KMS-11 (cell line): Measurements from ENCODE around the gene P2RY14.

Experiments used
- H2AFZ ChIP-seq: fragments of 200-600 bp; sonication (generic); 2 replicates; pipeline ENCODE4 v1.6.1; 2016; ENCODE audit warnings: antibody characterized with exemption, mixed run types, low read depth
- H3K27ac ChIP-seq: fragments of 200-600 bp; sonication (generic); 2 replicates; pipeline ENCODE4 v1.6.1; 2016; ENCODE audit warnings: mild to moderate bottlenecking, mixed run types
- H3K27me3 ChIP-seq: fragments of 200-600 bp; sonication (generic); 2 replicates; pipeline ENCODE4 v1.6.1; 2017; ENCODE audit warnings: mild to moderate bottlenecking, low read depth, mixed run types, moderate library complexity; ENCODE audit not compliant: insufficient read depth
- H3K36me3 ChIP-seq: fragments of 200-600 bp; sonication (generic); 2 replicates; pipeline ENCODE4 v1.6.1; 2017; ENCODE audit warnings: mild to moderate bottlenecking, mixed run types; ENCODE audit not compliant: insufficient read depth
- H3K4me1 ChIP-seq: fragments of 200-600 bp; sonication (generic); 2 replicates; pipeline ENCODE4 v1.6.1; 2016; ENCODE audit warnings: mild to moderate bottlenecking, low read depth, mixed run types; ENCODE audit not compliant: poor library complexity, severe bottlenecking
- H3K4me2 ChIP-seq: fragments of 200-600 bp; sonication (generic); 2 replicates; pipeline ENCODE4 v1.7.0; 2016; ENCODE audit warnings: mild to moderate bottlenecking, mixed run types
- H3K4me3 ChIP-seq: fragments of 200-600 bp; sonication (generic); IDR thresholded peaks from 2 replicates; pipeline ENCODE4 v1.6.1; 2017; ENCODE audit warnings: low read depth, low read length, mixed read lengths; ENCODE audit not compliant: insufficient read depth
- H3K79me2 ChIP-seq: fragments of 200-600 bp; sonication (generic); 2 replicates; pipeline ENCODE4 v1.6.1; 2016; ENCODE audit warnings: low read depth, mixed run types; ENCODE audit not compliant: insufficient read depth
- H3K9ac ChIP-seq: fragments of 200-600 bp; sonication (generic); 2 replicates; pipeline ENCODE4 v1.6.1; 2016; ENCODE audit warnings: mild to moderate bottlenecking, mixed run types
- H4K20me1 ChIP-seq: fragments of 200-600 bp; sonication (generic); 2 replicates; pipeline ENCODE4 v1.6.1; 2016; ENCODE audit warnings: mild to moderate bottlenecking, mixed run types; ENCODE audit not compliant: insufficient read depth
- CTCF ChIP-seq: fragments of 200-600 bp; sonication (generic); conservative IDR thresholded peaks from 2 replicates; pipeline ENCODE4 v1.6.1; 2017; ENCODE audit warnings: low read depth, mild to moderate bottlenecking, antibody characterized with exemption, low read length, moderate library complexity, mixed read lengths

Gene P2RY14

GRCh38 chr3:151205482-151205881 lies 72.9 kb downstream of the P2RY14 start:
- Histone ChIP-seq H3K4me1 (peaks cover 46% of the 10 kb centered on the region), H4K20me1 (no peaks in the 10 kb centered on the region), H3K9ac (no peak overlapping the region), H2AFZ (no peak overlapping the region), H3K36me3 (no peaks in the 10 kb centered on the region), H3K27me3 (no peaks in the 10 kb centered on the region), H3K4me3 (no peak overlapping the region), H3K4me2 (peak overlapping the region; percentile 34), H3K79me2 (no peaks in the 10 kb centered on the region), H3K27ac (peak overlapping the region; percentile 39; the same call in 1 of the 2 replicates)
- no peak for TF ChIP-seq CTCF

- peak overlapping the region; percentile 34 for H3K4me2 ChIP-seq
- H3K4me1 ChIP-seq = peaks cover 51% of the 10 kb centered on the region
- no peaks in the 10 kb centered on the region for H4K20me1 ChIP-seq
- H3K27me3 ChIP-seq = no peaks in the 10 kb centered on the region
- H3K9ac ChIP-seq = no peak overlapping the region
- no peak overlapping the region for H3K4me3 ChIP-seq
- H3K79me2 ChIP-seq = no peaks in the 10 kb centered on the region
- no peak for TF ChIP-seq CTCF
- peak overlapping the region; percentile 39; the same call in 1 of the 2 replicates for H3K27ac ChIP-seq
- H3K36me3 ChIP-seq = no peaks in the 10 kb centered on the region
- peak overlapping the region; percentile 17; the same call in 1 of the 2 replicates for H2AFZ ChIP-seq
These were observed 73.6 kb downstream of the P2RY14 start for GRCh38 chr3:151204530-151205402.

GRCh38 chr3:151203051-151203420 lies 75.3 kb downstream of the P2RY14 start, which contains the start of gene GPR171:
GPR171 (minus strand) TSS chr3:151203216; CDS start chr3:151199386, 3,830 bp downstream.
- Histone ChIP-seq H3K9ac (no peak within 1 kb of the TSS), H3K4me2 (peak within 1 kb of the TSS; percentile 70)

GRCh38 chr3:151201051-151201730 lies 77.2 kb downstream of the P2RY14 start:
- no peaks in the 10 kb centered on the region for H4K20me1 ChIP-seq
- no peak for TF ChIP-seq CTCF
- H3K27me3 ChIP-seq = no peaks in the 10 kb centered on the region
- H3K27ac ChIP-seq = no peak overlapping the region
- H3K4me3 ChIP-seq = no peak overlapping the region
- H3K36me3 ChIP-seq = no peaks in the 10 kb centered on the region
- H2AFZ ChIP-seq = no peak overlapping the region
- H3K4me1 ChIP-seq = peaks cover 59% of the 10 kb centered on the region
- no peak overlapping the region for H3K9ac ChIP-seq
- H3K4me2 ChIP-seq = no peak overlapping the region
- no peaks in the 10 kb centered on the region for H3K79me2 ChIP-seq

More at GRCh38 chr3:151203051-151203420, 75.3 kb downstream of the P2RY14 start, which contains the start of gene GPR171:
- Histone ChIP-seq H3K27ac (peak within 1 kb of the TSS; percentile 41), H3K36me3 (no peaks in the 10 kb centered on the region), H3K27me3 (no peaks in the 10 kb centered on the region), H4K20me1 (no peaks in the 10 kb centered on the region), H3K4me3 (peak within 1 kb of the TSS; percentile 44), H3K4me1 (peaks cover 60% of the 10 kb centered on the region), H2AFZ (no peak within 1 kb of the TSS), H3K79me2 (no peaks in the 10 kb centered on the region)
- no peak for TF ChIP-seq CTCF
